Cardiac fibroblast (primary cell): Measurements from ENCODE around the gene GCNA.
A peak's percentile ranks its signal among the peaks of the same experiment; 100 is the strongest.
"Not testable (repeated sequence)": the region's sequence is repeated elsewhere in the genome, so short reads cannot be mapped to it uniquely, and the experiment has no call there.

Source experiments
- DNase-seq, 2 donors: peaks; one replicate each; pipeline versions ENCODE4 v3.0.0 to v3.0.0-alpha.2; 2010; ENCODE audit warnings: low read depth in 2 of 2
- H3K4me3 ChIP-seq, 2 donors: replicated peaks in 1 of 2; 1 replicate in 1 of 2; 2 replicates in 1 of 2; pipeline ENCODE4 v1.5.1; 2011; ENCODE audit warnings: low read depth in 2 of 2, low read length in 2 of 2, mild to moderate bottlenecking in 2 of 2, moderate library complexity in 1 of 2
- TF ChIP-seq, protein P1 (sequence below): IDR thresholded peaks from one replicate; pipeline ENCODE4 v1.5.1; 2011; ENCODE audit warnings: low read depth, mild to moderate bottlenecking, low read length, inconsistent platforms

GCNA gene

GRCh38 chrX:71637848-71638247 lies 59.6 kb downstream of the GCNA start:
- TF ChIP-seq, protein P1, sequence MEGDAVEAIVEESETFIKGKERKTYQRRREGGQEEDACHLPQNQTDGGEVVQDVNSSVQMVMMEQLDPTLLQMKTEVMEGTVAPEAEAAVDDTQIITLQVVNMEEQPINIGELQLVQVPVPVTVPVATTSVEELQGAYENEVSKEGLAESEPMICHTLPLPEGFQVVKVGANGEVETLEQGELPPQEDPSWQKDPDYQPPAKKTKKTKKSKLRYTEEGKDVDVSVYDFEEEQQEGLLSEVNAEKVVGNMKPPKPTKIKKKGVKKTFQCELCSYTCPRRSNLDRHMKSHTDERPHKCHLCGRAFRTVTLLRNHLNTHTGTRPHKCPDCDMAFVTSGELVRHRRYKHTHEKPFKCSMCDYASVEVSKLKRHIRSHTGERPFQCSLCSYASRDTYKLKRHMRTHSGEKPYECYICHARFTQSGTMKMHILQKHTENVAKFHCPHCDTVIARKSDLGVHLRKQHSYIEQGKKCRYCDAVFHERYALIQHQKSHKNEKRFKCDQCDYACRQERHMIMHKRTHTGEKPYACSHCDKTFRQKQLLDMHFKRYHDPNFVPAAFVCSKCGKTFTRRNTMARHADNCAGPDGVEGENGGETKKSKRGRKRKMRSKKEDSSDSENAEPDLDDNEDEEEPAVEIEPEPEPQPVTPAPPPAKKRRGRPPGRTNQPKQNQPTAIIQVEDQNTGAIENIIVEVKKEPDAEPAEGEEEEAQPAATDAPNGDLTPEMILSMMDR: no peak
- H3K4me3 ChIP-seq: peak overlapping the region in 1 of 2 donors; percentile 14
- DNase-seq: peak; percentile 23 to 71

DNA sequence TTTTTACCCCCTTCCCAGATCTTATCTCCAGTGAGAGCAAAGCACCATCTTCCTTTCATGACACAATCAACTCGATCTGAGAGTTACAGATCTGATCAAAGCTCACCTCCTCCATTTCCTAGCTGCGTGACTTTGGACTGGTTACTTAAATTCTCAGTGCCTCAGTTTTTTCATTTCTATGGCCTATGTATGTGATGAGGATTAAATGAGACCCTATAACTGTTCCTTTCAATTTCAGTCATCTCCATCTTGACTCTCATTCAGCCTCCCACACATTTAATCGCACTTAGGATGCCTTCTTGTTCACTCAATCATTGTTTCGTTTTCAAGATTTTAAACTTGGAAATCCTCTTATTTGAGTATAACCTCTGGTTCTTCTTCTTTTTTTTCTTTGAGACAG lies 60.2 kb downstream of the GCNA start:
- TF ChIP-seq, protein P1: no peak
- no peak overlapping the region for H3K4me3 ChIP-seq
- DNase-seq: no peak

DNA sequence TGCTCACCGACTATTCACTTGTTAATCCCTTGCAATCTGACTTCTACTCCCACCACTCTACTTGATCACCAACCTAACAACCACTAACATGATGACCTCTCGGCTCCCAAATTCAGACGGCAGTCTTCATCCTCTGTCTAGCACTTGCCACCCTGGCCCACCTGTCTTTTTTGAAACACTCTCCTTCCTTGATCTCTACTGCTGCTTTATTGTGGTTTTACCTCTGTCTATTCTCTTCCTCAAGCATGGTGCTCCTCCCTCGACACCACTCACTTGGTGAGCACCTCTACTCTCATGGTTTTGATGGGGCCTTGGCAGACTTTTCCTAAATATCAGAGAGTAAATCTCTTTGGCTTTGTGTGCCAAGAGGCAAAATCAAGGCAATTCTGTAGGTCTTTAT lies 61.8 kb downstream of the GCNA start:
- H3K4me3 ChIP-seq: no peak overlapping the region
- no peak for DNase-seq
- TF ChIP-seq, protein P1: no peak

- H3K4me3 ChIP-seq, DNase-seq: not testable (repeated sequence)
Observed at GRCh38 chrX:71644406-71644805, 66.2 kb downstream of the GCNA start.

- H3K4me3 ChIP-seq: no peak overlapping the region
- DNase-seq: peak in 1 of 2 donors; percentile 3
- TF ChIP-seq, protein P1: no peak
Observed at GRCh38 chrX:71650333-71650969, 72.2 kb downstream of the GCNA start.

DNA sequence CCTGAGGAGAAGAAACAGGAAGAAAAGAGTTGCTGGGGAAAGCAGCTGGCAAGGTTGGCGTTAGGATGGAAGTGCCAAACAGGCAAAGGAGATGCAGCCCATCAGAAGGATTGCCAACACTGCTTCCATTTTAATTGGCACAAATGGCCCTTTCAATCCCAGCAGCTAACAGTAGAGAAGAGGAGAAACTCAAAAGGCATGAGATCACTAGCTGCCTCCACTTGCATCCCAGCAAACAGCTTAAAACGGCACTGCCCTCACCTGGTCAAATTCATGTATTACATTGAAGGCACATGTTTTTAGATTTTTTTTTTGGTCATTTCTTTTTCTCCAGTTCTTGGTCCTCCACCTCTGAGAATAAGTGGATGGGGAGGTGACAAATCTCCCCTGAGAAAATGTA lies 74.2 kb downstream of the GCNA start:
- TF ChIP-seq, protein P1: peak; percentile 49
- DNase-seq: peak; percentile 64 to 67
- no peak overlapping the region for H3K4me3 ChIP-seq

DNA sequence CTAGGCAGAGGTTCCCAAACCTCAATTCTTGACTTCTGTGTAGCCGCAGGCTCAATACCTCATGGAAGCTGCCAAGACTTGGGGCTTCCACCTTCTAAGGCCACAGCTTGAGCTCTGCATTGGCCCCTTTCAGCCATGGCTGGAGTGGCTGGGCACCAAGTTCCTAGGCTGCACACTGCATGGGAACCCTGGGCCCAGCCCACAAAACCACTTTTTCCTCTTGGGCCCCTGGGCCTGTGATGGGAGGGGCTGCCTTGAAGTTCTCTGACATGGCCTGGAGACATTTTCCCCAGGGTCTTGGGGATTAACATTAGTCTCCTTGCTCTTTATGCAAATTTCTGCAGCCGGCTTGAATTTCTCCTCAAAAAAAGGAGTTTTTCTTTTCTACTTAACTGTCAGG lies 75.1 kb downstream of the GCNA start:
- TF ChIP-seq, protein P1: no peak
- no peak for DNase-seq

More for the DNA sequence above, 75.1 kb downstream of the GCNA start:
- H3K4me3 ChIP-seq: no peak overlapping the region
